ENCODE data around the gene RITA1. TPM values are rescaled to one million over a fixed set of nuclear protein-coding genes. Genes with fewer than 3 reads are reported as not detected.
A peak's percentile ranks its signal among the peaks of the same experiment; 100 is the strongest.

Gene RITA1
- total RNA-seq, 1 experiment from 2014 or later, result 53.0 TPM

DNA sequence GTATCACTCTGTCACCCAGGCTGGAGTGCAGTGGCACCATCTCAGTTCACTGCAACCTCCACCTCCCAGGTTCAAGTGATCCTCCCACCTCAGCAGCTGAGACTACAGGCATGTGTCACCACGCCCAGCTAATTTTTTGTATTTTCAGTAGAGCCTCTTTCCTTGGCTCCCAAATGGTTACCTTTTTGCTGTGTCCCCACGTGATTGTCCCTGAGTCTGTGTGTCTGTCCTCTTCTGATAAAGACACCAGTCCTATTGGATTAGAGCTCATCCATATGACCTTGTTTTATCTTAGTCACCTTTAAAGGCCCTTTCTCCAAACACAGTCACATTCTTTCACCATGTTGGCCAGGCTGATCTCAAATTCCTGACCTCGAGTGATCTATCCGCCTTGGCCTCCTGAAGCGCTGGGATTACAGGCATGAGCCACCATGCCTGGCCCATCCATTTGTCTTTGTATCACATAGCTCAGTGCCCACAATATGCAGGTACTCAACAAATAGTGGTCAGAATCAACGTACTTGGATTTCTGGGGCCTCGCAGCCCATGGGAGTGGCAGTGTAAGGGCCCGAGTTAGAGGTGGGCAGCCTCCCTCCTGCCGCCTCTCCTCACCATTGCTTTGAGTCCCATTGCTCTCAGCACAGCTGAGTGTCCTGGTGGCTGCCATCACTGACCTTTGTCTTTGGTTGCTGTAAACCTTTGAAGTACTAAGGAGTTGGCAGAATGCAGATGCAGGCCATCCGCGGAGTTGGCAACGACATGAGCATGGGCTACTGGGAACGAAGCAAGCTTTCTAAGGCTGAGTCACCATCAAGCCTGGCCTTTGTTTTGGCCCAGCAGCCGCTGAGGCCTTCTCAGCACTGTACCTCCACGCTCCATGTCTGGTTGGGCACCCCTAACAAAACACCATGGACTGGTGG is 45.1 kb downstream of the RITA1 start:
- DNase-seq (ENCODE audit: low spot score), result no peak

DNA sequence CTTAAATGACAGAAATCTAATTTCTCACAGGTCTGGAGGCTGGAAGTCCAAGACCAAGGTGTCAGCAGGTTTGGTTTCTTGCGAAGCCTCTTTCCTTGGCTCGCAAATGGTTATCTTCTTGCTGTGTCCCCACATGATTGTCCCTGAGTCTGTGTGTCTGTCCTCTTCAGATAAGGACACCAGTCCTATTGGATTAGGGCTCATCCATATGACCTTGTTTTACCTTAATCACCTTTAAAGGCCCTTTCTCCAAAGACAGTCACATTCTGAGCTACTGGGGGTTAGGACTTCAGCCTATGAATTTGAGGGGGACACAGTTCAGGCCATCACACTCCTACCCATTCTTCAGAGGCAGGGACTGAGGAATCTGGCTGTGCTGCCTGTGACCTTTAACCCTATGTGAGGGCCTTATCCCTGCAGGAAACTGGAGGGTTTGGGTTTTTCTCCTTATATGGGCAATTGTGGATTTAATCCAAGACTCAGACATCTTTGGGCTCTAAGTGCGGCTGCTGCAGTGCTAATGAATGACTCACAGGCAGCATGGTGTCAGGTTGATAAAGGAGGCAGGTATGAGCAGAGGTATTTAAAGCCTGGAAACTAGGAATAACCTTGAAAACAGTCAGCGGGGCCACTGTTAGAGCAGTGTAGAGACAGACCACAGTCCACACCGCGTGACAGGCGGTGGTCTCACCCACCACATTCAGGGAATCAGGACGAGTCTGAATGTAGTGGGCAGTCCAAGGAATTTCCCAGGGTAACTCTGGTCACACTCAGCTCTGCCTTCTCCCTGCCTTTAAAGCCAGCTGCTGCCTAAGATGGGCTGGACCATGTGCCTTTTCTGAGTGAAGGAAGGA is 45.9 kb downstream of the RITA1 start:
- DNase-seq (ENCODE audit: low spot score), result no peak

DNA sequence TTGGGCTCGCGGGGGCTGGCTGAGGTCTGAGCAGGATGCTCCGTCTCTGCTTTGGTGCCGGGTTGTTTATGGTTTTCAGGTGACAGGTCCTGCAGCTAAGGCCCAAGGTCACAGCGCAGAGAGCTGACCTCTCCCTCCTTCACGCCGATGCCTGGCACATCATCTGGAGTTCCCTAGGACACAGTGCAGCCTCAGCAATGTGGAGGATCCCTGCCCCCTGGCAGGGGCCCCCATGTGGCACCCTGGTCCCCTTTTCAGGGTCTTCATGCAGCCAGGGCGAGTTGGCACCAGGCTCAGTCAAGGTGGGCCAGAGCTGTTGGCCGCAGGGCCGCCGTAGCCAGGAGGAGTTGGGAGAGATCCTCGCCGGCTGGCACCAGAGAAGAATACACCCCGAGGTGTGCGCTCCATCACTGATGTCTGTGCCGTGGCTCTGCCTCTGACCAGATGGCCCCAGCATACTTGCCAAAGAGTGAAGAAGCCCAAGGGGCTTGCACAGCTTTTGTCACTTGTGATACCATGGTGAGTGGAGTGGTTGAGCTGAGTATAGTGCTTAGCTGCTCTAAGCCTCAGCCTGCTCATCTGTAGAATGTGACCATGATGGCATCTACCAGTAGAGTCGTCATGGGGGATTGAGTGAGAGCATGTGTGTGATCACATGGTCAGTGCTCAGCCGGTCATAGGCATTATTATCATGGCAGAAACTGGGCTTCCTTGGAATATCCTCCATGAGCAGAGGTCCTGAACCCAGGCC is 46.7 kb downstream of the RITA1 start:
- no peak for DNase-seq (ENCODE audit: low spot score)

DNA sequence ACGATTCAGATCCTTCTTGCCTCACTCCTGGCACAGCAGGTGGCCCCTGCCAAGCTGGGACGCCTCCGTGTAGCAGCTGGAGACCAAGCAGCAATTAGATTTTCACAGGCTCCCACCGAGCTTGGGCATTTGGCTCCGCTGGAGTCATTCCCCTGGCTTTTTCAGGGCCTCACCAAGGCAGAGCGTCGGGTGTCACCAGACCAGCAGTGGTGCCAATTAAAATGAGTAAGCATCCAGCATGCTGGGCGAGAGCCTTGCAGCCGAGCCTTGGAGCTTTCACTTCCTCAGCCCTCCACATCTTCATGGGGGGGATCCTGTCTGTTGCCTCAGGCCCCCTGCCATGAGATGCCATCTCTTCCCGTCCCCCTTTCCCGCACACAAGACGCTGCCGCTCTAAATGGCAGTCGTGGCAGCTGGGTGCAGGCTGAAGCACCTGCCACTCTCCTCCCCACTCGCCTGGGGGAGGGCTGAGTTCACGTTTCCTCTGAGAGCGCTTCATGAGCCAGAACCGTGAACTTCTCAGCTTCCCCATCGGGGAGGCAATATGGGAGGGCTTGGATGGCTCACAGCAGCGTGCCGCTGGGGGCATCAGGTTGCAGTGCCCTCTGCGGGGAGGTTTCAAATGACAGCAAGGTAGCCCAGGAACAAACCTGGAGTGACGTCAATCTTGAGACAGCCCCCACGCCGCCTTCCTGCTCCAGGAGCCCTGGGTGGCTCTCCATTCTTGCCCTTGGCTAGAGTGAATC is 47.5 kb downstream of the RITA1 start:
- no peak for DNase-seq (ENCODE audit: low spot score)

DNA sequence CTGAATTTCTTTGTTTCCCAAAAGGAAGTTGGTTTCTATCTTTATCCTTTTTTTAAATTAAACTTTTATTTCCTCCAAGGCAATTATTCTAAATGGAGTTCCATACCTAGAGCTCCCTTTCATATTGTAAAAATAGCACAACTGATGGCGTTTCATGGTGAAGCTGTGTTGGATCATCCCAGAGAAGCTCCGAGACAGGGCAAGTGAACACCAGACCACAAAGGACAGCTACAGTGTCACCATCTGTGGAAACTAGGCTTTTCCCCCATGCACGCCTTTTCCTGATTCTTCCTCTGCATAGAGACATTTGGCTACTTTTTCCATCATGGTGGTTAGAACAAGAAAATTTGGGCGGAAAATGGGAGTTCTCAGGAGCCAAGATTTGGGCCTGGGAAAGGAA is 48.4 kb downstream of the RITA1 start:
- no peak for DNase-seq (ENCODE audit: low spot score)

DNA sequence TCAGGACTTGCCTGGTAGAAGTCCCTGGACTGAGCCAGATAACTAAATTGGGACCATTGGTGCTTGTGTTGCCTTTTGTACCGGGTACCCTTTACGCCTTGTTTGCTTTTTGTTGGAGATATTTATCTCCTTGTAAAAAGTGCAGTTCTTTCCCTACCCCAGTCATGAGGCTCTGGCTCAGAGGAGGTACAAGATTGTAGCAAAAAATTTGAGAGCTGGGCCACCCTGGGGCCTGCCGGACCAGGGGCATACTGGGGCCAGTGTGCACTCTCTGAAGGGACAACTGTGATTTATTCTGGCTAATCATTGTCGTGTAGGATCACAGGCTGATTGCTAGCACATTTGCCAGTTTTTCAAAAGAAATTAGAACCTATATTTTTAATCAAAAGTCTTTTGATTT is 49.0 kb downstream of the RITA1 start:
- no peak for DNase-seq (ENCODE audit: low spot score)

DNA sequence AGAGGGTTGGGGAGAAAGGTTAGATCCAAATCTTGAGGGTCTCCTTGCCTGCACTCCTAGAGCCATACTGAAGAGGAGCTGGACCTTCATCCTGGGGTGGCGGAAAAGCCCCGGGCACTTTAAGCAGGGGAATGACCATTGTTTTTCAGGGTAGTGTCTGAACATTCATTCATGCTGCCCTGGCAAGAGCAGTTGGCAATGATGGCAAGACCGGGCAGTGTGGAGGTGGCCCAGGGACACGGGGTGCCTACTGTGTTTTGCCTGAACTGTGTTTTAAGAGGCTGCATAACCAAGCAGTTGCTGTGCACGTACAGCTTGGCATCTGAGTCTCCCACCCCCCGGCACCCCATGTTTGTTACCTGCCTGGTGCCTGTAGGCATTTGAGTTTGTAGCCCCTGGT is 50.5 kb downstream of the RITA1 start:
- no peak for DNase-seq (ENCODE audit: low spot score)

DNA sequence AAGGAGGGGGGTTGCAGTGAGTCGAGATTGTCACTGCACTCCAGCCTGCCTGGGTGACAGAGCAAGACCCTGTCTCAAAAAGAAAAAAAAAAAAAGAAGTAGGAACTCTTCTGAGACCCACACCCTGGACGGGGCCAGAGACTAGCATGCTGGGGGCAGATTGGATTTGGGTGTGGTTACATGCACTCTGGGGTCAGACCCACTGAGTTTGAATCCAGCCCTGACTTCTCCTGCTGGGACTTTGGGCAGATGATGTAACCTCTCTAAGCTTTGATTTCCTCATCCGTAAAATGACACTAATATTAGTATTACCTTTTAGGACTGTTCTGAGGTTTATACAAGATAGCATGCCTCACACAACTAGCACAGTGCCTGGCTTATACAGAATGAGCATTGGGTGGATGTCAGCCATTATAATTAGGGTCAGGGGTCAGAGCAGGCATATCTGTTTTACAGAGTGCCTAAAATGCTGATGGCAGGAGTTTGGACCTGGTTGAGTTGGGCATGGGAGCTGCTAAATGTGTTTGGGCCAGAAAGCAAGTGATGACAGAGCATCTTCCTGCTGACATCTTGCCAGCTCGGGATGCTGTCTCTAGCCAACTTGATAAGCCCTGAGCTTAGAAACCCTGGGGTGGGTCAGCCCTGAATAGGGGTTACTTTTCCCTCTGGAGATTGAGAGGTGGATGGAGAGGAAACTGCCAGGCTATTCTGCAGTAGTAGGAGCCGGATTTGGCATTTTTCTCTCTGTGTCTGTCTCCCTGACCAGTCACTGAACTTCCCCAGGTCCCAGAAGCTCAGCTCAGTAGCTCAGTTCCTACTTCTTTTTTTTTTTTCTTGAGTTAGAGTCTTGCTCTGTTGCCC is 51.2 kb downstream of the RITA1 start:
- no peak for DNase-seq (ENCODE audit: low spot score)

DNA sequence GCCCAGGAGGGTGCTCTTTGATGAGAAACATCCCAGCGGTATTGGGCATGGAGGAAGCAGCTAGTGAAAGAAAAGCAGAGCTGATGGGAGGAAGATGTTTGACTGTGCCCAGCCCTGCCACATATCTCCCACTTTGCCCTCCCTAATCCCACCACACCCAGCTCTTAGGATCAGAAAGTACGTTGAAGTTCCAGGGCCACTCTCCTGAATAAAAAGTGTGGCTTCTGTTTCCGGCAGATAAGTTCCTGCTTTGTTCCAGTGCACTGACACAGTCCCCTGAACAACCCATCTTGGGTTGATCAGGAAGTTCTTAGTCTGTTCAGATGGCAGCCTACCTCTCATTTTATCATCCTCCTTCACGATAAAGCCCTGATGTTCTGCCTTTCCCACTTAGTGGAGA is 52.2 kb downstream of the RITA1 start:
- no peak for DNase-seq (ENCODE audit: low spot score)

DNA sequence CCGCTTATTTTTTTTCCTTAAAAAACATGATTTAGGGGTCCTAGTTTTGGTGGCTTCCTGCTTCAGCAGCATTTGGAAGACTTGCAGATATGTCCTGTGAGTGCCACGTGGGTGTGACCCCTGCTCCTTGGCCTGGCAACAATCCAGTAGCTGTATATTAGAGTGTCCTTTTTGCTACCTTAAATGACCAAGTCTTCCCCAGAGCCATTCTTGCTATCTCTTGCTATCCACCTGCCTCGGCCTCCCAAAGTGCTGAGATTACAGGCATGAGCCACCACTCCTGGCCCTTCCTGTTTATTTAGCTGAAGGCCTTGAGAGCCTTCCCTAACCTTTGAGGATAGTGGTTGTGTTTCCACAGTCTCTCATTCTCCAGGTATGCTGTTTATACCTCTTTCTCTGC is 52.8 kb downstream of the RITA1 start:
- no peak for DNase-seq (ENCODE audit: low spot score)

DNA sequence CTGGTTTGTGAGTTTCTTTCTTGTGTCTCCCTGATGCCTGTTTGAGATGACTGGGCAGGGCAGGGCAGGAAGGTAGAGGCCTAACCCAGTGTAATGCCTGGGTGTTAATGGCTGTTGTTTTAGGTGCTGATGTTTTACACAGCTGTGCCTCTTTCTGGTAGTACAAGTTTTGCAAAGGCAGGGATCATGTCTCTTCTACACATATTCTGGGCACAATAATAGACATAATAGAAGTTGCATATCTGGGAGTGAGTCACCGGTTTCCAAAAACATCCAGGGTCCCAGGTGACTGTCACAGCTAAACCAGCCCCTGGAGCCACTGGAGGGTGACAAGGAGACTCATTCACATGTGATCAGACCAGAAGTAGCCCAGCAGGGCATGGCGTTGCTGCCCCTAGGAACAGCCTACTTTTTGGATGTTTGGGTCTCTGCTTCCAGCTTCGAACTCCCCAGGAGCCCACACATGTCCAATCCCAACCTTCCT is 53.8 kb downstream of the RITA1 start:
- peak; percentile 54 for DNase-seq (ENCODE audit: low spot score)

DNA sequence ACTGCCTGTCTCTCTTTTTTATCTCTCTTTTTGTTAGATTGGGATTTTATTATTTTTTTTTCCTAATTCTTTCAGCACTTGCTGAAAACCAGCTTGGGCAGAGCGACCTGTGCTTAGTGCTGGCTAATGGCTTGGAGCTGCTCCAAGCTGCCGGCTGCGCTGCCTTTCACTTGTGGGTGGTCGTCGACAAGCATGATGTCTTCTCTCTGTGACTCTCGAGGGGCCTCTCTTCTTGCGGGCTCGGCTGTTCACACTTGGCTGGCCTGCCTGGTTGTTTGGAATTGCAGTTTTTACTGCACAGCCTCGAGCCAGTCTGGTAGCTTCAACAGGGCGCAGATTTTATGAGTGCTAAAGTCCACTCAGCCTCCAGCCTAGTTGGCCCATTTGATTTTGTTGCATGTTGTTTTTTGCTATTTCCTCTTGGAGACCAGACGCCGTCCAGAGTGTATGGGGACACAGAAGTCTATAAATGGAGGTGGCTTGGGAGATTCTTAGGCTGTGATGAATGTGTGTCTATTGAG is 54.4 kb downstream of the RITA1 start:
- DNase-seq (ENCODE audit: low spot score), result peak; percentile 91

DNA sequence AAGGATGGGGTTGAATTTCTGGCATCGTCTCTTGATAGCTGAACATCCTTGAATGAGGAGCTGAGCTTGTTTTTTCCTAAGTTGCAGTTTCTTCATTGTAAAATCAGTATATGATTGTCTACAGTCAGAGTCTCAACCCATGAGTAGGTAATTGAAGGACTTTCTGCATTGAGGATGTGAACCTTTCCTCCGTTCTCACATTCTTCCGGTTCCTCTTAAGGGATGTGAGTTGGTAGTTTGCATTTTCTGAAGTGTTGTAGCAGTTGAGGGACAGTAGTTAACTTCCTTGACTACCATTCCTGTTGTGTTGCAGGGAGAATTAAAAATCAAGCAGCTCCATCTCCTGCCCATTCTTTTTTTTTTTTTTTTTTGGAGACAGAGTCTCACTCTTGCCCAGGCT is 54.9 kb downstream of the RITA1 start:
- no peak for DNase-seq (ENCODE audit: low spot score)

DNA sequence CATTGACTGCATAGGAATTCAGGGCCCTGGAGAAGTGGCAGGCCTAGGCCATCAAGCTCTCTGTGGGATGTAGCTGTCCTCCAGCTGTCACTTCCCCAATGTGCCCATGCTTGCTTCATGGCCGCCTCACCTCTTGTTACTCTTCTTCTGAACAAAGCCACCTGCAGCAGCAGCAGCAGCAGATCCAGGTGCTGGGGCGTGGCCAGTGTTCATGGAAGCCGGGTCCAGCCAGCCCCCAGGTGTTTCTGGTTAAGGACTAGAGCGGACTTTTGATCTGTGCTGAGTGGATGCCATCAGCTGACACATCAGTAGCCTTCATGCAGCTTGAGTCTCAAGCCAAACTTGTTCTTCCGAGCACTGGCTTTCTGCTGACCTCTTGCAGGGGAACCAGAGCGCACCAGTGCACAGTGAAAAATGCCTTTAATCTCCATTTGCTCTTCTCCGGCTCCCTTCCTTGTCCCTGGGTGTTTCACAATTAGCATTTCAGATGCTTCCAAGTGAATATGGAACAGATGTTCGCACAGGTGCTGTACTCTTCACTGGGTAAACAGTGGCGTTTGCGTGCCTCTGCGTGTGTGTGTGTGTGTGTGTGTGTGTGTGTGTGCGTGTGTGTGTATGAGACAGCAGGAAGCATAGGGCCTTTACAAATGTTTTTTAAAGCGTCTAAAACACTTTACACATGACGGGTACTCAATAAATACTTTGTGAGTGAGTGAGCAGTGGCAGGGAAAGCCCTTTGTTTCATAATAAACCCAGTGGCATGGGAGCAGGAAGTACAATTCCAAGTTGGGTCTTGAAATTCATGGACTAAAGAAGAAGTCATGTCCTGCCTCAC is 55.9 kb downstream of the RITA1 start:
- DNase-seq (ENCODE audit: low spot score), result peak; percentile 85

Small RNA genes lying within 50 kb of the gene (small RNA-seq; reads per million reads assigned to genes)
- gene MIR7106 (not detected), gene RF00019 (not detected)

Other genes with a start within 250 kb of the RITA1 start
- 53.9 and 70.9 TPM in 2 replicates for gene OAS3, start 247.2 kb upstream of the RITA1 start, total RNA-seq (2014; rRNA removed; shearing (Covaris generic))
- gene OAS2, start 207.2 kb upstream of the RITA1 start, total RNA-seq (2014; rRNA removed; shearing (Covaris generic)), result 3.4 and 5.8 TPM in 2 replicates
- gene DTX1, start 129.0 kb upstream of the RITA1 start, total RNA-seq (2014; rRNA removed; shearing (Covaris generic)), result not detected in 2 replicates
- gene RASAL1, start 50.0 kb upstream of the RITA1 start, total RNA-seq (2014; rRNA removed; shearing (Covaris generic)), result 0.33 and 2.1 TPM in 2 replicates
- gene CFAP73, start 36.0 kb upstream of the RITA1 start, total RNA-seq (2014; rRNA removed; shearing (Covaris generic)), result 0.61 and 0.78 TPM in 2 replicates
- 100 and 105 TPM in 2 replicates for gene DDX54, start 243 bp upstream of the RITA1 start, total RNA-seq (2014; rRNA removed; shearing (Covaris generic))
- 23.8 and 36.3 TPM in 2 replicates for gene TPCN1, start 35.7 kb downstream of the RITA1 start, total RNA-seq (2014; rRNA removed; shearing (Covaris generic))
- gene SLC8B1, start 149.4 kb downstream of the RITA1 start, total RNA-seq (2014; rRNA removed; shearing (Covaris generic)), result 2.6 and 4.7 TPM in 2 replicates
- gene PLBD2, start 172.9 kb downstream of the RITA1 start, total RNA-seq (2014; rRNA removed; shearing (Covaris generic)), result 11.5 and 11.8 TPM in 2 replicates
- gene SDS, start 218.2 kb downstream of the RITA1 start, total RNA-seq (2014; rRNA removed; shearing (Covaris generic)), result not detected in 2 replicates
- gene SDSL, start 236.7 kb downstream of the RITA1 start, total RNA-seq (2014; rRNA removed; shearing (Covaris generic)), result 6.6 and 9.1 TPM in 2 replicates

Data from HT-29 (cell line).